NB4 (cell line): ENCODE data around the gene SOBP.

Experiments
- CTCF ChIP-seq: IDR thresholded peaks from one replicate; pipeline ENCODE4 v1.5.1; 2012; ENCODE audit warnings: low read depth, low read length
- MYC ChIP-seq: IDR thresholded peaks from 2 replicates; pipeline ENCODE4 v1.6.1; 2011; ENCODE audit warnings: low read depth, low read length
- POLR2A ChIP-seq: IDR thresholded peaks from 2 replicates; pipeline ENCODE4 v1.6.1; 2011; ENCODE audit warnings: mild to moderate bottlenecking; ENCODE audit not compliant: insufficient read length; ENCODE audit errors: extremely low read depth

- TF ChIP-seq CTCF: no peak
- no peak for TF ChIP-seq POLR2A
- no peak for TF ChIP-seq MYC
These were observed 49.0 kb downstream of the SOBP start for GRCh38 chr6:107538856-107539387.
